Gastrocnemius medialis (tissue), 4 donors: ENCODE data around the gene ZC3H7A. TPM values are rescaled to one million over a fixed set of nuclear protein-coding genes. Genes with fewer than 3 reads are reported as not detected.
A peak's percentile ranks its signal among the peaks of the same experiment; 100 is the strongest.
"Not testable (repeated sequence)": the region's sequence is repeated elsewhere in the genome, so short reads cannot be mapped to it uniquely, and the experiment has no call there.

Source experiments
- ATAC-seq, 2 donors: fragments of 150-250 bp; one replicate each; pipeline ENCODE4 v1.9.1; 2016
- DNase-seq, 2 donors: peaks; one replicate each; pipeline ENCODE4 v3.0.0-alpha.2; 2019
- H3K27ac ChIP-seq, 4 donors: fragments of 200-600 bp; sonication (generic); 1 replicate in 1 of 4; 2 replicates in 3 of 4; pipeline ENCODE4 v1.5.1; 2016 to 2018; ENCODE audit warnings: mild to moderate bottlenecking in 2 of 4, moderate library complexity in 1 of 4
- H3K27me3 ChIP-seq, 3 donors: fragments of 200-600 bp; sonication (generic) in 2 of 3; 1 replicate in 1 of 3; 2 replicates in 2 of 3; pipeline versions ENCODE4 v1.5.1 to v1.6.0; 2016 to 2019; ENCODE audit warnings: mild to moderate bottlenecking in 1 of 3, moderate library complexity in 1 of 3
- H3K36me3 ChIP-seq, 2 donors: fragments of 200-600 bp; sonication (generic) in 1 of 2; one replicate each; pipeline ENCODE4 v1.5.1; 2017 to 2018
- H3K4me1 ChIP-seq, 2 donors: fragments of 200-600 bp; sonication (generic) in 1 of 2; one replicate each; pipeline ENCODE4 v1.5.1; 2016 to 2017; ENCODE audit warnings: mild to moderate bottlenecking in 2 of 2
- H3K4me3 ChIP-seq, 4 donors: fragments of 200-600 bp; sonication (generic) in 3 of 4; 1 replicate in 1 of 4; 2 replicates in 3 of 4; pipeline ENCODE4 v1.5.1; 2016 to 2019; ENCODE audit warnings: mild to moderate bottlenecking in 2 of 4
- H3K9me3 ChIP-seq, 3 donors: fragments of 200-600 bp; sonication (generic) in 2 of 3; 1 replicate in 1 of 3; 2 replicates in 2 of 3; pipeline ENCODE4 v1.5.1; 2016 to 2019
- CTCF ChIP-seq, 5 experiments: fragments of 450-650 bp in 3 of 5; fragments of 200-600 bp in 2 of 5; sonication (generic) in 2 of 5; IDR thresholded peaks in 4 of 5; conservative IDR thresholded peaks in 1 of 5; 1 replicate in 4 of 5; 2 replicates in 1 of 5; pipeline ENCODE4 v1.5.1; 2016 to 2019; ENCODE audit warnings: antibody characterized with exemption in 5 of 5, mild to moderate bottlenecking in 3 of 5, moderate library complexity in 3 of 5
- POLR2A ChIP-seq, 2 donors: fragments of 450-650 bp; IDR thresholded peaks; one replicate each; pipeline ENCODE4 v1.6.1; 2017; ENCODE audit warnings: antibody characterized with exemption in 2 of 2, mild to moderate bottlenecking in 2 of 2, moderate library complexity in 2 of 2
- in situ Hi-C, 4 donors: fragments of 200-750 bp; cut with MboI; loops; one replicate each; pipeline versions ENCODE4 v1.15.0 to v1.8.0; 2017; ENCODE audit warnings: low sequenced_read_pairs in 4 of 4
- intact Hi-C: fragments of 100-400 bp; cut with DNase I; formaldehyde crosslinking; loops from one replicate; pipeline ENCODE4 v1.15.1; 2023; ENCODE audit warnings: low total_unique reads
- total RNA-seq, 4 donors: library from RNA; depleted of rRNA; stranded (reverse); fragments of >200 nt; gene quantifications; one replicate each; pipeline versions ENCODE4 v1.1.0 to v1.2.3, GENCODE V29; 2016

The ZC3H7A gene
- total RNA-seq, 4 donors from 2014 or later = 33.9 to 41.7 (median 37.9) TPM

DNA sequence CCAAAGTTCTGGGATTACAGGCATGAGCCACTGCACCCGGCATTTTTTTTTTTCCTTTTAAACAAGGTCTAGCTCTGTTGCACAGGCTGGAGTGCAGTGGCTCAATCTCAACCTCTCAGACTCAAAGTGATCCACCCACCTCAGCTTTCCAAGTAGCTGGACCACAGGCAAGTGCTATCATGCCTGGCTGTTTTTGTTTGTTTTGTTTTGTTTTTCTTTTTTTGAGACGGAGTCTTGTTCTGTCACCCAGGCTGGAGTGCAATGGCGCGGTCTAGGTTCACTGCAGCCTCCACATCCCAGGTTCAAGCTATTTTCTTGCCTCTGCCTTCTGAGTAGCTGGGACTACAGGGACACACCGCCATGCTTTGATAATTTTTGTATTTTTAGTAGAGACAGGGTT, 19.1 kb upstream of the ZC3H7A start:
- Histone ChIP-seq H3K36me3 (no peaks in the 10 kb centered on the region), H3K9me3 (no peaks in the 10 kb centered on the region), H3K4me1 (no peaks in the 10 kb centered on the region), H3K27ac (no peak overlapping the region), H3K4me3 (no peak overlapping the region), H3K27me3 (no peaks in the 10 kb centered on the region)
- no peak for TF ChIP-seq CTCF (IDR thresholded peaks at IDR 0.05 in 4 of 5, conservative IDR thresholded peaks at IDR 0.05 in 1 of 5)
- no peak for TF ChIP-seq POLR2A (IDR thresholded peaks at IDR 0.05)
- in situ Hi-C loops (loop anchor here (10.0 to 25.0 kb wide), 4 partner anchors 279 to 854 kb away; a partner anchor contains a TSS), intact Hi-C loops (no loop called here)
- ATAC-seq (no peak), DNase-seq (no peak)

GRCh38 chr16:11814800-11815199, 17.7 kb upstream of the ZC3H7A start:
- intact Hi-C loops = loop anchor here (5.0 kb wide), 1 partner anchor 407 kb away; no protein-coding TSS in a partner anchor
- not testable (repeated sequence) for H3K27me3 ChIP-seq, ATAC-seq, H3K27ac ChIP-seq, H3K4me3 ChIP-seq, DNase-seq, H3K36me3 ChIP-seq, H3K4me1 ChIP-seq, H3K9me3 ChIP-seq
- in situ Hi-C loops = loop anchor here (10.0 to 25.0 kb wide), 4 partner anchors 277 to 852 kb away; a partner anchor contains a TSS

DNA sequence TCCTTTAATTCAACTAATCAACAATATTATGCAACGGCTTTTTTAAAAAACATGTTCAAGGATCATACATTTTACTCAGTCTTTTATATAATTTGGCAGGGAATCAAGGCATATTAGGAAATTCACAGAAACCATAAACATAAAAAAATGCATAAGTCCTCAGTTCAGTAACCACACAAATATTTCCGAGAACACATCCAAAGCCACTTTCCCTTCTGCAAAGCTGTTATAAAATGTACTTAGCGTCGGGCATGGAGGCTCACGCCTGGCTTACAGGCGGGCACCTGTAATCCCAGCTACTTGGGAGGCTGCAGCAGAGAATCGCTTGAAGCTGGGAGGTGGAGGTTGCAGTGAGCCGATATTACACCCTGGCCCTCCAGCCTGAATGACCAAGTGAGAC, 9.7 kb upstream of the ZC3H7A start:
- H3K36me3 ChIP-seq = no peaks in the 10 kb centered on the region
- H3K4me1 ChIP-seq = no peaks in the 10 kb centered on the region
- H3K27me3 ChIP-seq = no peaks in the 10 kb centered on the region
- H3K9me3 ChIP-seq = no peaks in the 10 kb centered on the region
- H3K4me3 ChIP-seq = no peak overlapping the region
- H3K27ac ChIP-seq = no peak overlapping the region
- ATAC-seq = no peak
- in situ Hi-C loops = loop anchor here in 3 of 4 donors (25.0 kb wide), 3 partner anchors 269 to 844 kb away; a partner anchor contains a TSS
- no peak for TF ChIP-seq CTCF (IDR thresholded peaks at IDR 0.05 in 4 of 5, conservative IDR thresholded peaks at IDR 0.05 in 1 of 5)
- TF ChIP-seq POLR2A (IDR thresholded peaks at IDR 0.05) = no peak
- intact Hi-C loops = no loop called here
- no peak for DNase-seq

DNA sequence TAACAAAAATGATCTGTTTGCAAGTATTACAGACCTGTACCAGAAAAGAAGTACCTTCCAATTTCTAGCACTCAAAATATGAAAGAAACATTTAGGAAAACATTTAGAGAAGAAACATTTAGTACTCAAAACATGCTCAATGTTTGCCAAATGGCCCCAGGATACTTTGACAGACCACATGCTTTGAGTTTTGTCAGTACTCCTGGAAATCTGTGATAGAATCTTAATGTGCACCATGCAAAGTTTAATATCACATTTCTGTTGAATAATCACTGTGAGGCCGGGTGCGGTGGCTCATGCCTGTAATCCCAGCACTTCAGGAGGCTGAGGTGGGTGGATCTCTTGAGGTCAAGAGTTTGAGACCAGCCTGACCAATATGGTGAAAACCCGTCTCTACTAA, 8.5 kb upstream of the ZC3H7A start:
- intact Hi-C loops (no loop called here), in situ Hi-C loops (loop anchor here in 3 of 4 donors (25.0 kb wide), 3 partner anchors 268 to 843 kb away; a partner anchor contains a TSS)
- H3K4me1 ChIP-seq = no peaks in the 10 kb centered on the region
- no peak for TF ChIP-seq POLR2A (IDR thresholded peaks at IDR 0.05)
- TF ChIP-seq CTCF (IDR thresholded peaks at IDR 0.05 in 4 of 5, conservative IDR thresholded peaks at IDR 0.05 in 1 of 5) = no peak
- no peaks in the 10 kb centered on the region for H3K9me3 ChIP-seq
- ATAC-seq = no peak
- no peaks in the 10 kb centered on the region for H3K27me3 ChIP-seq
- DNase-seq = no peak
- H3K4me3 ChIP-seq = no peak overlapping the region
- H3K36me3 ChIP-seq = no peaks in the 10 kb centered on the region
- H3K27ac ChIP-seq = no peak overlapping the region

DNA sequence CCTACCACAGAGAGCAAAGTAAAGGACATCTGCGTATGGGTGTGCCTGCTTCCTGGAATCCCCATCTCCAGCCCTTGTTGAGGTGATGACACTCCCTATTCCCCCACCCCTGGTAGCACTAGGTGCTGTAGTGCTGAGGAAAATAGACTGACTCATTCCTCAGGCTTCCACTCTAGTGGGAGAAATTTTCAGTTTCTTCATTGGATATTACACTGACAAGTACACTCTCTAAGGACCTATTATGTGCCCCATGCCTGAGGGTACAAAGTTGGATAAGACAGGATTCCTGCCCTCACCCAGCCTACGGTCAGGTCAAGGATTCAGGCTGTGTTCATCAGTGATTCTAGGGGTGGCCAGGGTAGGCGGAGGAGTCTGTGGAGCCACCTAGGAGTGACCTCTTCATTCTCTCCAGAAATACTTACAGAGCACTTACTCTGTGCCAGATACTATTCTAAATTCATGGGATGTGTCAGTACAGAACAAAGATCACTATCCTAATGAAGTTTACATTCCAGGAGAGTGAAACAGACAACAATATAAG, 4.5 kb upstream of the ZC3H7A start:
- no peaks in the 10 kb centered on the region for H3K36me3 ChIP-seq
- H3K4me1 ChIP-seq = peaks cover 18 to 22% of the 10 kb centered on the region in 2 donors
- TF ChIP-seq POLR2A (IDR thresholded peaks at IDR 0.05) = no peak
- no peaks in the 10 kb centered on the region for H3K27me3 ChIP-seq
- no peak overlapping the region for H3K4me3 ChIP-seq
- DNase-seq = no peak
- no peak for ATAC-seq
- intact Hi-C loops = no loop called here
- no peak overlapping the region for H3K27ac ChIP-seq
- H3K9me3 ChIP-seq = no peaks in the 10 kb centered on the region
- in situ Hi-C loops = loop anchor here in 3 of 4 donors (25.0 kb wide), 3 partner anchors 264 to 839 kb away; a partner anchor contains a TSS

- Histone ChIP-seq H3K4me3 (no peak overlapping the region), H3K9me3 (no peaks in the 10 kb centered on the region), H3K36me3 (no peaks in the 10 kb centered on the region), H3K27ac (peak overlapping the region; percentile 90 to 99 (median 98)), H3K27me3 (no peaks in the 10 kb centered on the region), H3K4me1 (peaks cover 23 to 29% of the 10 kb centered on the region in 2 donors)
- no peak for TF ChIP-seq CTCF (IDR thresholded peaks at IDR 0.05 in 4 of 5, conservative IDR thresholded peaks at IDR 0.05 in 1 of 5)
- no peak for TF ChIP-seq POLR2A (IDR thresholded peaks at IDR 0.05)
- in situ Hi-C loops (loop anchor here in 3 of 4 donors (25.0 kb wide), 3 partner anchors 263 to 838 kb away; a partner anchor contains a TSS), intact Hi-C loops (no loop called here)
- DNase-seq (no peak), ATAC-seq (no peak)
Observed at GRCh38 chr16:11800382-11800718, 3.3 kb upstream of the ZC3H7A start.
